CD4-positive, alpha-beta T cell (primary cell): Measurements from ENCODE around the gene GCKR. TPM values are rescaled to one million over a fixed set of nuclear protein-coding genes. Genes with fewer than 3 reads are reported as not detected.

Source experiments
- ATAC-seq: fragments of 200-7000 bp; cut with Tn5 transposase; one replicate; pipeline ENCODE4 v1.10.0; 2022; ENCODE audit warnings: mild to moderate bottlenecking; ENCODE audit not compliant: poor library complexity
- CTCF ChIA-PET: fragments of 350-600 bp; sonication (Branson Sonifier 250); formaldehyde crosslinking; loops from one replicate; lab custom pipeline; 2021; ENCODE audit warnings: antibody characterized with exemption, inconsistent platforms; lab: Charles Lee
- POLR2A ChIA-PET: fragments of 350-600 bp; sonication (Branson Sonifier 250); formaldehyde crosslinking; loops from one replicate; lab custom pipeline; 2021; ENCODE audit warnings: antibody characterized with exemption, inconsistent platforms; lab: Charles Lee
- DNase-seq, 14 experiments: peaks; one replicate each; pipeline ENCODE4 v3.0.0-alpha.2; 2013 to 2020; ENCODE audit warnings: mixed read lengths in 2 of 14
- H3K27ac ChIP-seq, 2 donors: one replicate each; pipeline versions ENCODE4 v1.5.1 to v1.7.0; 2013; ENCODE audit warnings: low read length in 2 of 2, low read depth in 1 of 2, mild to moderate bottlenecking in 1 of 2
- H3K27me3 ChIP-seq, 2 experiments: 1 replicate in 1 of 2; 2 replicates in 1 of 2; pipeline versions ENCODE4 v1.6.1 to v1.7.0; 2013; ENCODE audit warnings: low read length in 2 of 2, control low read depth in 1 of 2, mild to moderate bottlenecking in 1 of 2, moderate library complexity in 1 of 2; ENCODE audit not compliant: insufficient read depth in 2 of 2, control insufficient read depth in 1 of 2
- H3K36me3 ChIP-seq: one replicate; pipeline ENCODE4 v1.6.1; 2013; ENCODE audit warnings: low read length, control low read depth; ENCODE audit not compliant: insufficient read depth
- H3K4me1 ChIP-seq: one replicate; pipeline ENCODE4 v1.6.1; 2013; ENCODE audit warnings: low read length, control low read depth; ENCODE audit not compliant: insufficient read depth
- H3K4me3 ChIP-seq: one replicate; pipeline ENCODE4 v1.5.1; 2013; ENCODE audit warnings: mild to moderate bottlenecking, low read length, moderate library complexity
- H3K9me3 ChIP-seq, 2 experiments: 1 replicate in 1 of 2; 2 replicates in 1 of 2; pipeline versions ENCODE4 v1.6.1 to v1.7.0; 2013; ENCODE audit warnings: low read length in 2 of 2, mild to moderate bottlenecking in 2 of 2, control low read depth in 1 of 2, moderate library complexity in 1 of 2; ENCODE audit not compliant: control insufficient read depth in 1 of 2, insufficient read depth in 1 of 2
- H3K27ac Mint-ChIP-seq: one replicate; pipeline ENCODE4 v1.8.0; 2020; ENCODE audit warnings: mixed read lengths
- H3K27me3 Mint-ChIP-seq: one replicate; pipeline ENCODE4 v1.8.0; 2021; ENCODE audit warnings: mixed read lengths
- H3K36me3 Mint-ChIP-seq: one replicate; pipeline ENCODE4 v1.8.0; 2021; ENCODE audit warnings: low read depth, mixed read lengths
- H3K4me1 Mint-ChIP-seq: one replicate; pipeline ENCODE4 v1.8.0; 2021; ENCODE audit warnings: low read depth, mixed read lengths
- H3K4me3 Mint-ChIP-seq: one replicate; pipeline ENCODE4 v1.8.0; 2020; ENCODE audit warnings: mild to moderate bottlenecking, mixed read lengths
- H3K9me3 Mint-ChIP-seq: one replicate; pipeline ENCODE4 v1.8.0; 2020; ENCODE audit warnings: mixed read lengths
- CTCF ChIP-seq: fragments of 200-600 bp; IDR thresholded peaks from one replicate; pipeline ENCODE4 v1.8.0; 2022; ENCODE audit warnings: antibody characterized with exemption, mild to moderate bottlenecking
- intact Hi-C, 2 experiments: fragments of 100-400 bp; cut with DNase I in 1 of 2; cut with micrococcal nuclease in 1 of 2; formaldehyde crosslinking; loops; one replicate each; pipeline versions ENCODE4 v1.15.1 to v1.9.0; 2023 to 2025; cut with DNase I, micrococcal nuclease
- total RNA-seq, 174 experiments: library from RNA in 2 of 174; stranded (reverse) in 2 of 174; gene quantifications; one replicate each; pipeline ENCODE4 v1.2.3 and lab custom pipeline; 2021 to 2026

GCKR gene
- total RNA-seq, 2 experiments from 2014 or later: not detected

GRCh38 chr2:27497288-27497627 lies 619 bp downstream of the GCKR start:
- no peak overlapping the region for H3K27ac Mint-ChIP-seq

GRCh38 chr2:27498975-27499374 lies 2.3 kb downstream of the GCKR start:
- intact Hi-C loops: no loop called here
- Mint-ChIP-seq H3K4me3 (no peak overlapping the region), H3K9me3 (no peaks in the 10 kb centered on the region), H3K27ac (no peak overlapping the region), H3K36me3 (no peaks in the 10 kb centered on the region), H3K27me3 (peaks cover 49% of the 10 kb centered on the region), H3K4me1 (peaks cover 9% of the 10 kb centered on the region)
- peaks cover 12% of the 10 kb centered on the region for H3K4me1 ChIP-seq
- no peak overlapping the region for H3K4me3 ChIP-seq
- ATAC-seq (no peak), DNase-seq (no peak)
- ChIA-PET CTCF (no interaction called here), POLR2A (no interaction called here)
- H3K9me3 ChIP-seq: no peaks in the 10 kb centered on the region
- H3K27ac ChIP-seq: no peak overlapping the region
- H3K36me3 ChIP-seq: no peaks in the 10 kb centered on the region
- no peak for TF ChIP-seq CTCF
- peaks cover 33 to 47% of the 10 kb centered on the region in 2 experiments for H3K27me3 ChIP-seq

More at GRCh38 chr2:27497288-27497627, 619 bp downstream of the GCKR start:
- no peak overlapping the region for H3K4me3 ChIP-seq
- Mint-ChIP-seq H3K4me3 (no peak overlapping the region), H3K36me3 (no peaks in the 10 kb centered on the region), H3K4me1 (peaks cover 13% of the 10 kb centered on the region), H3K9me3 (no peaks in the 10 kb centered on the region), H3K27me3 (peaks cover 56% of the 10 kb centered on the region)
- DNase-seq (no peak), ATAC-seq (no peak)
- peaks cover 12% of the 10 kb centered on the region for H3K4me1 ChIP-seq
- ChIA-PET CTCF (no interaction called here), POLR2A (no interaction called here)
- no peak overlapping the region for H3K27ac ChIP-seq
- no peak for TF ChIP-seq CTCF
- H3K27me3 ChIP-seq: peaks cover 38 to 53% of the 10 kb centered on the region in 2 experiments
- H3K9me3 ChIP-seq: no peaks in the 10 kb centered on the region
- no peaks in the 10 kb centered on the region for H3K36me3 ChIP-seq
- intact Hi-C loops: no loop called here

- no peak overlapping the region for H3K27ac Mint-ChIP-seq
- peaks cover 34% of the 10 kb centered on the region for H3K27me3 Mint-ChIP-seq
- Histone ChIP-seq H3K27ac (no peak overlapping the region), H3K9me3 (no peaks in the 10 kb centered on the region), H3K4me3 (no peak overlapping the region), H3K36me3 (no peaks in the 10 kb centered on the region), H3K27me3 (peaks cover 16 to 30% of the 10 kb centered on the region in 2 experiments), H3K4me1 (no peaks in the 10 kb centered on the region)
- H3K36me3 Mint-ChIP-seq: no peaks in the 10 kb centered on the region
- no peak for TF ChIP-seq CTCF
- CTCF ChIA-PET: no interaction called here
- no peaks in the 10 kb centered on the region for H3K9me3 Mint-ChIP-seq
- no peak for ATAC-seq
- no peak for DNase-seq
- H3K4me1 Mint-ChIP-seq: no peaks in the 10 kb centered on the region
- POLR2A ChIA-PET: no interaction called here
- intact Hi-C loops: no loop called here
- no peak overlapping the region for H3K4me3 Mint-ChIP-seq
These were observed 4.4 kb downstream of the GCKR start for GRCh38 chr2:27501042-27501441.
